ENCODE data around the gene SIM2.

The SIM2 gene

DNA sequence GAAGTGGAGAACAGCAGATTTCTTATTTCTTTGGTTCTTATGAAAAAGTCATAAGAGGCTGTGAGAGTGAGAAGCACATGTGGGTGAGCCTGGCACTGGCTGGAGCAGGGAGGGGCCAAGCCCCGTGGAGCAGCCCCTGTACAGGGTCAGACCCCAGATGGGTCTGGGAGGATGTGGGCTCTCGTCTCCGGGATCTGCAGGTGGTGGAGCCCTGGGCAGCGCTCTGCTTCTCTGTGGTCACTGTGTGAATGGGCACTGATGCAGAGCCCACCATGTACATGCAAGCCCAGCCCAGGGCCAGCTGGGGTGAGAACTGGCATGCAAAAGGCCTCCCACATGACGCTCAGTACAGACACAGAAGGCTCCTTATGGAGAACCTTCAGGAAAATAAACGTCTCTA lies 67.6 kb downstream of the SIM2 start:
- no peak for DNase-seq (ENCODE audit: low read depth in 2 of 2)

DNA sequence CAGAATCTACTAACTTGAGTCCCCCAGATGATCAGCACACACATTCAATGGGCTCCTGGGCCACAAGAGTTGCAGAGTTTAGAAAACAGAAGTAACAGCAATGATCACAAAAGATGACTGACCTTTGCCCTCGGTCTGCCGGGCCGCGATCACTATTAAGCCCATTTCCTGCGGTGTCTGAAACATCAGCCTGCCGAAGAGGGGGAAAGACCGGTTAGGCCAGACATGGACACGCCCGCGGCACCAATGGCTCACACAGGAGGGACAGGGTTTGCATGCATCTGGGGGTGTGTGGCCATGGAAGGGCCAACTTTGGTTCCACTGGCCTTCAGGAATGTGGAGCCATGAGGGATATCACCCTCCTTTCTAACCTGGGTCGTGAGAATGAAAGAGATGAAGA lies 68.2 kb downstream of the SIM2 start:
- no peak for DNase-seq (ENCODE audit: low read depth in 2 of 2)

GRCh38 chr21:36768496-36768895 lies 69.6 kb downstream of the SIM2 start:
- no peak for DNase-seq (ENCODE audit: low read depth in 2 of 2)

GRCh38 chr21:36769051-36769839 lies 70.3 kb downstream of the SIM2 start:
- no peak for DNase-seq (ENCODE audit: low read depth in 2 of 2)

- no peak for DNase-seq (ENCODE audit: low read depth in 2 of 2)
Measured at GRCh38 chr21:36773117-36773516, 74.2 kb downstream of the SIM2 start.

GRCh38 chr21:36773995-36774394 lies 75.1 kb downstream of the SIM2 start:
- DNase-seq (ENCODE audit: low read depth in 2 of 2): no peak

- DNase-seq (ENCODE audit: low read depth in 2 of 2): no peak
Measured at GRCh38 chr21:36776981-36777617, 78.2 kb downstream of the SIM2 start.

DNA sequence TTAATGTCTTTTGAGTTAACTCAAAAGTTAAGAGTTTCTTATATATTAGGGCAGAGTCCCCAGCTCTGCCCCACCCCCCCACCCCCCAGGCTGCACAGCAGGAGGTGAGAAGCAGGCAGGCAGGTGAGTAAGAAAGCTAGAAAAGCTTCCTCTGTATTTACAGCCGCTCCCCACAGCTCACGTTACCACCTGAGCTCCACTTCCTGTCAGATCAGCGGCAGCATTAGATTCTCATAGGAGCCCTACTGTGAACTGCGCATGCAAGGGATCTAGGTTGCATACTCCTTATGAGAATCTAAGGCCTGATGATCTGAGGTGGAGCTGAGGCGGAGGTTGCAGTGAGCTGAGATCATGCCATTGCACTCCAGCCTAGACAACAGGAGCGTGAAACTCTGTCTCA lies 81.9 kb downstream of the SIM2 start:
- DNase-seq (ENCODE audit: low read depth in 2 of 2): no peak

DNA sequence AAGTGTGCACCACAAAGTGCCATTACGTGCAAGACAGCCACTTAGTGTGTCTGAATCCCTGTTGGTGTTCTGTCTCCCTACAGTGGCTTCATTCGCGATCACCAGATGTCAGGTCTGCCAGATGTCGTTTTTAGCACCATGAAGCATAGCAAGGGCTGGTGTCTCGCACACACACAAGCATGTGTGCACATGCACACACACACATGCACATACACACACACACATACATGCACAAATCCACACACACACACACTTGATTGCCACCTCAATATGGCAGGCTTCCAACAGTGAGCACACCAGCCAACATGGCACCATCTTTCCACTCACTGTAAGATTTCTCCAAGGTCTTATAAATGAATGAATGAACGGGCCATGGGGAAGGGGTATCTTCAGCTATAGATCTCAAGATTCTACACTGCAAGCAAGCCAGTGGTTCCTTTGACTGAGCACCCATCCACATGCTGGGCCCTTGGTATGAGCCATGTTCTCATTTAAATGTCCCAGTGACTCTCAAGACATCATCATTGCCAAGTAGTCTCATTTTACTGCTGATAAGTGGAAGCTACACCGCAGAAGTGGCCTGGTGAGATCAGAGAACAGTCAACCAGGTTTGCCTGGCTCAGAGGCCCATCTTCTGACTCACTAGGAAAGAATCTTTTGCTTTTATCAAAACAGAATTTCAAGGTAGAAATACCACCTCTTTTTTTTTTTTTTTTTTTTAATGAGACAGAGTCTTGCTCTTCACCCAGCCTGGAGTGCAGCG lies 84.9 kb downstream of the SIM2 start:
- no peak for DNase-seq (ENCODE audit: low read depth in 2 of 2)

DNA sequence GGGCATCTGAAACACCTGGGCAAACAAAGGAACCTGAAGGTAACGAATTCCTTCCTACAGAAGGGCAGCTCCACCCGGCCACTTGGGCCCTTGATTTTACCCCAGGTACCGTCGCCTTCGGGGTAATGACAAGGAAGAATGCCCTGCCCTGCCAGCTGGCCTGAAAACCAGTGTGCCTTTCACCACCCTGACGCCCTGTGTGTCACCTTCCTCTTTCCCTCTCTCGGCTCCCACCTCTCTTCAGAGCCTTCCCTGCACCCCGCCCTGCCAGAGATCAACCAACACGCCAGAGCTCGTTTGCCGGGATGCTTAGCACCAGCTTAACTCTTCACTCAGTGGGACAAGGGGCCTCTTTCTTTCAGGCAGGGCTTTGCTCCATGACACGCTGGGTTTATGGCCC lies 86.0 kb downstream of the SIM2 start:
- no peak for DNase-seq (ENCODE audit: low read depth in 2 of 2)

DNA sequence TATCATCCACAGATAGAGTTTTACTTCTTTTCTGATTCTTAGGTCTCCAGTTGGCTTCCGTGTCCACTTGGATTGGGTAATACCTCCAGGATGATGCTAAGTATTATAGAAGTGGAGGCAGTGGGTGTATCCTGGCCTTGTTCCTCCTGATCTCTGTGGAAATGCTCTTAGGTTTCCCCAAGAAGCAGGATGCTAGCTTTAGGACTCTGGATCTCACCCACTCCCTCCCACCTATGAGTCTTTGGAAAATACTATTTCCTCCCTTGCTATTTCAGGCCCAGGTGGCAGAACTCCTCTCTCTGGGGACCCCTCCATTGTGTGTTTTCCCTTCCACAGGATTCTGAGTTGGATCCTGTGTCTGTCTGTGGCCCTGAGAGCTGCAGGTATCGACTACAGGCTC lies 86.7 kb downstream of the SIM2 start:
- DNase-seq (ENCODE audit: low read depth in 2 of 2): no peak

- no peak for DNase-seq (ENCODE audit: low read depth in 2 of 2)
Measured at GRCh38 chr21:36786186-36786585, 87.3 kb downstream of the SIM2 start.

DNA sequence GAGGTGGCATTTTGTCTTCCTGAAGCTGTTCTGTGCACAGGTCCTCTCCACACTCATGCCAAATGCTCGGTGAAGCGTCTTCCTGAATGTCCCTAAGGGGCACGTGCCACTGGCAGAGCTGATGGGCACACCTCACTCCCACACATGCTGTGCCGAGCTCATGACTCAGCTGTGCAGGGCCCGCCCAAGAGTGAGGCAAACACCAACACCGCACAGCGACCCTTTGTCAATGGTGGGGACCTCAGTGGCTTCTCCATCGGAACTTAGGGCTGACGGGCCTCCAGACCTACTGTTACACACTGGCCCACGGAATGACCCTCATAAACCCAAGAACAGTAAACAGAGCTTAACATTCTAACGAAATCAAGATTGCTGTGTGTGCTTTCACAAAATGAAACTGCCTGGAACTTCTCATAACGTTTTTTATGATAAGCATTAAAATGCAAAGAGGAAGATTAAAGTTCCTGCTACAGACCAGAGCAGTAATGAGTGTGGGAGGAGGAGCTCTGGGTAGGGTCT lies 89.3 kb downstream of the SIM2 start:
- no peak for DNase-seq (ENCODE audit: low read depth in 2 of 2)

GRCh38 chr21:36790616-36791015 lies 91.7 kb downstream of the SIM2 start:
- DNase-seq (ENCODE audit: low read depth in 2 of 2): no peak

- no peak for DNase-seq (ENCODE audit: low read depth in 2 of 2)
Measured at GRCh38 chr21:36791180-36791579, 92.3 kb downstream of the SIM2 start.

DNA sequence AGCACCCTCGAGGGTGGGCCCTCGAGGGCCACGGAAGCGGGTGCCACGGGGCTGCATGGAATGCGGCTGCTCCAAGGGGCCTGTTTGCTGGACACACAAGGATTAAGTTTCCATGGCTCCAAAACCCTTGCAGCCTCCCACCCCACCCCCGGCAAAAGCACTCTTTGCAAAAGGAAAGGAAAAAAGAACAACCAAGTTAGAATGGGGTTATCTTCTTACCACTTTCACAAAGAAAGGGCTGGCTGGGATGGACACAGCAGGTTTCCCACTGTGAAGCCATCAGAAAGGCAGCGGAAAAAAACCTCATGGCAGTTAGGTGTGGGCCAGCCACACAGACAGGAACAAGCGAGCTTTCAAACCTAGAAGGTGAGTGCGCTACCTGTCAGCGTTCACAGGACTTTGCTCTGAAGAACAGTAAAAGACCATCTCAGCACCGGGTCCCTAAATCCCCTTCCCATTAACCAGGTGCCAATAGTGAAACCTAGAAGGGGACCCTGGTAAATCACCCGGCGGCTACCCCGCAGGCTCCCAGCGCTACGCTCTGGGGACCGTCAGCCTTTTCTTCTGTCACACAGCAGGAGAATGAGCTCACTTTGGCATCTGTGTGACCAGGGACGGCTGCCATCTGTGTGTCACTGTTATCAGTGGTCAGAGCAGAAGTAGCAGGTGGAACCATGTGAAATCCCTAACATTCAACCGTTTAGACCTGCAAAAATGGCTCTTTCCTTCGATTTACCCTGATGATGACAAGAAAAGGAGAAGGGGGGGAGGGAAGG lies 93.0 kb downstream of the SIM2 start:
- DNase-seq (ENCODE audit: low read depth in 2 of 2): no peak

DNA sequence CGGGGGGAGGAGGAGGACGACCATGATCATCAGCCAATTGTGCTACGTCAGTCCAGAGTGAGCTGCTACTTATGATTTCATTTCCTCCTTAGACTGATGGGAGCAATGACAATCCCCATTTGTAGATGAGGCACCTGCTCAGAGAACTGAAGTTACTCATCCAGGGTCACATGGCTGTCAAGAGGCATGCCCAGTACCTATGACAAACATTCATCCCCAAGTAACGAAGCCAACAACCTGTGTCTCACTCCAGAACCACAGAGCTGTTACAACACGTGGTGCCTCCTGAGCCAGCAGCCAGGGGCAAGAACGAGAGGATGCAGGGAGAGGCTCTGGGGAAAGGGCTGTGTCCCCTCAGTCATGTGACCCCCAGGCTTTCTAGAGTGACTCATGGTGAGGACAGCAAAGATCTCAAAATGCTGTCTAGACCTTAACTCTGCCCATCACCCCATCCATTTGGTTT lies 93.6 kb downstream of the SIM2 start:
- DNase-seq (ENCODE audit: low read depth in 2 of 2): no peak

GRCh38 chr21:36796070-36796469 lies 97.2 kb downstream of the SIM2 start:
- DNase-seq (ENCODE audit: low read depth in 2 of 2): no peak

- DNase-seq (ENCODE audit: low read depth in 2 of 2): no peak
Measured at GRCh38 chr21:36798491-36798890, 99.6 kb downstream of the SIM2 start.

Measured in stimulated activated CD4-positive, alpha-beta T cell treated with anti-CD3 and anti-CD28 coated beads, Interleukin-1b, Interleukin-23, amount 100 ng/mL, for 1 hour (primary cell).